Activated CD4-positive, alpha-beta T cell treated with anti-CD3 and anti-CD28 coated beads, Interleukin-2, amount 10 ng/mL, durations not matched to agents 24 days and 14 days (primary cell): ENCODE results near the gene ABCE1. TPM values are rescaled to one million over a fixed set of nuclear protein-coding genes. Genes with fewer than 3 reads are reported as not detected.

ENCODE experiments used
- DNase-seq: peaks from one replicate; pipeline ENCODE4 v3.0.0; 2022
- H3K27ac Mint-ChIP-seq: one replicate; pipeline ENCODE4 v1.8.0; 2022; ENCODE audit warnings: mild to moderate bottlenecking, mixed read lengths
- H3K27me3 Mint-ChIP-seq: one replicate; pipeline ENCODE4 v1.8.0; 2022; ENCODE audit warnings: mixed read lengths
- H3K36me3 Mint-ChIP-seq: one replicate; pipeline ENCODE4 v1.8.0; 2022; ENCODE audit warnings: low read depth, mild to moderate bottlenecking, mixed read lengths
- H3K4me1 Mint-ChIP-seq: one replicate; pipeline ENCODE4 v1.8.0; 2021; ENCODE audit warnings: mixed read lengths
- H3K4me3 Mint-ChIP-seq: one replicate; pipeline ENCODE4 v1.8.0; 2022; ENCODE audit warnings: mild to moderate bottlenecking, moderate library complexity, mixed read lengths
- H3K9me3 Mint-ChIP-seq: one replicate; pipeline ENCODE4 v1.8.0; 2021; ENCODE audit warnings: mixed read lengths
- intact Hi-C: fragments of 100-400 bp; cut with micrococcal nuclease; formaldehyde crosslinking; loops from one replicate; pipeline ENCODE4 v1.15.1; 2023
- total RNA-seq: library from RNA; stranded (reverse); gene quantifications from 2 replicates; pipeline ENCODE4 v1.2.3, GENCODE V29; 2022

Gene ABCE1
- total RNA-seq, 1 donor from 2014 or later: 191 TPM

DNA sequence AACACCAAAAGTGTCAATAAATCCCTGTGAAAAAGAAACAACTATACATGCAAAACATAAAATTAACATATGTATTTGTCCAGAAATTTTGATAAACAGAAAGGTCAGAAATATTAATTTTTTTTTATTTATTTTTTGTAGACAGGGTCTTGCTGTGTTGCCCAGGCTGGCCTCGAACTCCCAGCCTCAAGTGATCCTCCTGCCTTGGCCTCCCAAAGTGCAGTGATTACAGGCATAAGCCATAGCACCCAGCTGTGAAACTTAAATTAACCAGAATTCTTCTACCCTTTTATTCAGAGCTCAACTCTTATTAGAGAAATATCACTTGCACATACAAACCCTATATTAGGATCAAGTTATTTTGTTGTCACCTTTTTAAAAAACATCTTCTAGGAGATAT is 16.4 kb upstream of the ABCE1 start:
- Mint-ChIP-seq H3K4me1 (peaks cover 14% of the 10 kb centered on the region), H3K4me3 (no peak overlapping the region), H3K9me3 (peaks cover 18% of the 10 kb centered on the region), H3K27me3 (no peaks in the 10 kb centered on the region), H3K27ac (no peak overlapping the region), H3K36me3 (peaks cover 49% of the 10 kb centered on the region)
- intact Hi-C loops: no loop called here
- no peak for DNase-seq

DNA sequence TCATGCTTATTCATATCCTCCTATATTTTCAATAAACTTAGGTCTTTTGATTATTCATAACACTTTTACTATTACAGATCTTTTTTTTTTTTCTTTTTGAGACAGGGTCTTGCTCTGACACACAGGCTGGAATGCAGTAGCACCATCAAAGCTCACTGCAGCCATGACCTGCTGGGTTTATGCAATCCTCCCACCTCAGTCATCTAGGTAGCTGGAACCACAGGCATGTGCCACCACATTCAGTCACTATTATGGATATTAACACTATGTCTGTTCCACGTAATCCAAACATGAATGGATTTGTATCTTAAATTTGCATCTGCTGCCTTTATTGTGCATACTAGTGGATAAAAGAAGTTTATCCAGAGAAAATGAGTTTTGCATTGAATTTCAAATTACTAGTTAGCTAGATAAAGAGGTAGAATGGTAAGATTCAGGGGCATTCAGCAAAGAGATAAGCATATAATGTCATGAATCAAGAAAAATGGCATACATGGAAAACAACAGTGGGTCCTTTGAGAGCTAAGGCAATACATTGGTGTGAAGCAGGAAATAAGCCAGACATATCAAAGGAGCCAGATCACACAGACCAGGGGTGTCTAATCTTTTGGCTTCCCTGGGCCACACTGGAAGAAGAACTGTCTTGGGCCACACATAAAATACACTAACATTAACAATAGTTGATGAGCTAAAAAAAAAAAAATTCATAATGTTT is 14.1 kb upstream of the ABCE1 start:
- H3K36me3 Mint-ChIP-seq: peaks cover 44% of the 10 kb centered on the region

DNA sequence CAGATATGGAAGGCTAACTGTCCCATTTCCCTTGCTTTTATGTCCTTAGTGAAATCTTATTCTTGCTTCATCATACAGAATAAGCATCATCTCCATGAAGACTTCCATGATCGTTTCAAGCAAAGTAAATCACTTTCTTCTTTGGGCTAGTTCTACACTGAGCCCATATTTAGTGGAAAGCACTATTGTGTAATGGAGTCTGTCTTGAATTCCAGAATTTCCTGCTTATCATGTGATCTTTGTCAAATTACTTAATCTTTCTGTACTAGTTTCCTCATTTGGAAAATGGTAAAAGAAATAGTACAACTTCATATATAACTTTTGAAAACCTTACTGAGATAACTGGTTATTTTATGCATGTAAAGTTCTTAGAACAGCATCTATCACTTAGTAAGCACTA is 7.7 kb upstream of the ABCE1 start:
- Mint-ChIP-seq H3K9me3 (peaks cover 8% of the 10 kb centered on the region), H3K27me3 (no peaks in the 10 kb centered on the region), H3K36me3 (peaks cover 69% of the 10 kb centered on the region), H3K27ac (no peak overlapping the region), H3K4me3 (no peak overlapping the region), H3K4me1 (peaks cover 17% of the 10 kb centered on the region)
- intact Hi-C loops: no loop called here
- DNase-seq: no peak

More for the DNA sequence above, 14.1 kb upstream of the ABCE1 start:
- Mint-ChIP-seq H3K9me3 (no peaks in the 10 kb centered on the region), H3K4me1 (peaks cover 12% of the 10 kb centered on the region), H3K27ac (peak overlapping the region; percentile 18), H3K27me3 (no peaks in the 10 kb centered on the region), H3K4me3 (no peak overlapping the region)
- no peak for DNase-seq
- intact Hi-C loops: no loop called here

DNA sequence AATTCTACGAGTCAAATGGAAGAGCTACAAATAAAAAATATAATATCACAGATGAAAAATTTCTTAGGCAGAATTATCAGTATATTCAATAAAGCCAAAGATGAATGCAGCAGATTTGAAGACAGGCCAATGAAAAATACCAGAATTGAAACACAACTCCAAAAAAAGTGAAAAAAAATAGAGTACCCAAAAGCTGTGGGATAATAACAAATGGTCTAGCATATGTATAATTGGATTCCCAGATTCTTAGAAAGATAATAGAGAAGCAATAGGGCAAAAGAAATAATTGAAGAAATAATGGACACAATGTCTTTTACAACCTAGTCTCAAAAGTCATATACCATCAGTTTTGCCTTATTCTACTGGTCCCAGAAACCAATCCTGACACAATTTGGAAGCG is 4.5 kb upstream of the ABCE1 start:
- H3K4me3 Mint-ChIP-seq: no peak overlapping the region
- intact Hi-C loops: no loop called here
- no peaks in the 10 kb centered on the region for H3K27me3 Mint-ChIP-seq
- peaks cover 21% of the 10 kb centered on the region for H3K4me1 Mint-ChIP-seq
- no peak for DNase-seq
- peaks cover 8% of the 10 kb centered on the region for H3K9me3 Mint-ChIP-seq
- no peak overlapping the region for H3K27ac Mint-ChIP-seq
- H3K36me3 Mint-ChIP-seq: peaks cover 57% of the 10 kb centered on the region

DNA sequence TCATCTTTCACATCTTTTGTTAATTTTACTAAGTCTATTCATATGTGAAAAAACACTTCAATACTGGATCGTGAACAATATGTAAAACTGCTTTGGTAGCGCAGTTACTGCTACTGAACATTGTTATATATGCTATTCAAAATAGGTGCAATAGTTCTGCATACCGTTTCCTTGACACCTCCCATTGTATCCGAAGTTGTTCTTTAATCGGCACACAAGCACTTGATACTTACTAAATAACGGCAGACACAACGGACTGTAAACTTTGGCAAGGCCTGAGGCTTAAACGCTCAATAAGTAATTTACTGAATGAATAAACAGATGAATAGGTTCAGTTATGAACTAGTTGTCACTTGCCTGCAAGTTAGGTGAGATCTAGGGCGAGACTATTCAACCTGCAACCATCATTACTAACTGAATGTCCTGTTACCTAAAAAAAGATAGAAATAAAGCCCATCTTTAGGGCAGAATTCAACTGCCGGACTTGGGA is 735 bp upstream of the ABCE1 start:
- H3K36me3 Mint-ChIP-seq: peaks cover 43% of the 10 kb centered on the region
- H3K9me3 Mint-ChIP-seq: peaks cover 8% of the 10 kb centered on the region
- H3K4me1 Mint-ChIP-seq: peaks cover 24% of the 10 kb centered on the region

GRCh38 chr4:145098675-145099037 is 545 bp downstream of the ABCE1 start:
- H3K27me3 Mint-ChIP-seq: no peaks in the 10 kb centered on the region
- H3K9me3 Mint-ChIP-seq: peaks cover 8% of the 10 kb centered on the region
- H3K4me1 Mint-ChIP-seq: peaks cover 23% of the 10 kb centered on the region
- H3K36me3 Mint-ChIP-seq: peaks cover 33% of the 10 kb centered on the region
- H3K4me3 Mint-ChIP-seq: peak overlapping the region; percentile 96
- intact Hi-C loops: loop anchor here (1.0 to 5.0 kb wide), 7 partner anchors 28 to 1585 kb away; partner anchors contain the start of genes MMAA, OTUD4, SMAD1 and SMARCA5
- H3K27ac Mint-ChIP-seq: peak overlapping the region; percentile 99
- DNase-seq: peak; percentile 84

More for the DNA sequence above, 735 bp upstream of the ABCE1 start:
- intact Hi-C loops: loop anchor here (2.0 to 5.0 kb wide), 3 partner anchors 79 to 840 kb away; partner anchors contain the start of genes SMAD1 and ZNF827
- no peak for DNase-seq
- H3K27me3 Mint-ChIP-seq: no peaks in the 10 kb centered on the region
- H3K27ac Mint-ChIP-seq: peak overlapping the region; percentile 99
- peak overlapping the region; percentile 96 for H3K4me3 Mint-ChIP-seq

- Mint-ChIP-seq H3K27me3 (no peaks in the 10 kb centered on the region), H3K4me1 (peaks cover 26% of the 10 kb centered on the region), H3K4me3 (peak overlapping the region; percentile 96), H3K9me3 (peaks cover 2% of the 10 kb centered on the region), H3K36me3 (peaks cover 27% of the 10 kb centered on the region), H3K27ac (peak overlapping the region; percentile 67)
- DNase-seq: no peak
- intact Hi-C loops: loop anchor here (2.0 to 5.0 kb wide), 3 partner anchors 383 to 838 kb away; partner anchors contain the start of genes MMAA, SMAD1 and ZNF827
These were observed 1.5 kb downstream of the ABCE1 start for GRCh38 chr4:145099653-145100052.

DNA sequence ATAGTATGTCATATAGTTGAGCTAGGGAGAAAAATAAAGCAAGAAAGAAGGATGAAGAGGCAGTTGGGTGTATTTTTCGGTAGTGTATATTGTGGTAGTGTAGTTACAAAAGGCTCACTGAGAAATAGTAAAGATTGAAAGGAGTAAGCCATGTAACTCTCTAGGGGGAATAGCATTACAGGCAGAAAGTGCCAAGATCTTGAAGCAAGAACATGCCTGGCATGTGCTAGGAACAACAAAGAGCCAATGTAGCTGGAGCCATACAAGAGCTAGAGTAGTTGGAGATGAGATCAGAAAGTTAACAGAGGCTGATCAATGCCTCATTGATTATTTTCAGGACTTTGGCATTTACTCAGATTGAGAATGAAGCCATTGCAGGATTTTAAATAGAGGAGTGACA is 3.0 kb downstream of the ABCE1 start:
- H3K4me3 Mint-ChIP-seq: no peak overlapping the region
- H3K27ac Mint-ChIP-seq: no peak overlapping the region
- H3K4me1 Mint-ChIP-seq: peaks cover 20% of the 10 kb centered on the region
- DNase-seq: no peak
- H3K36me3 Mint-ChIP-seq: peaks cover 25% of the 10 kb centered on the region
- H3K27me3 Mint-ChIP-seq: no peaks in the 10 kb centered on the region
- no peaks in the 10 kb centered on the region for H3K9me3 Mint-ChIP-seq
- intact Hi-C loops: no loop called here

DNA sequence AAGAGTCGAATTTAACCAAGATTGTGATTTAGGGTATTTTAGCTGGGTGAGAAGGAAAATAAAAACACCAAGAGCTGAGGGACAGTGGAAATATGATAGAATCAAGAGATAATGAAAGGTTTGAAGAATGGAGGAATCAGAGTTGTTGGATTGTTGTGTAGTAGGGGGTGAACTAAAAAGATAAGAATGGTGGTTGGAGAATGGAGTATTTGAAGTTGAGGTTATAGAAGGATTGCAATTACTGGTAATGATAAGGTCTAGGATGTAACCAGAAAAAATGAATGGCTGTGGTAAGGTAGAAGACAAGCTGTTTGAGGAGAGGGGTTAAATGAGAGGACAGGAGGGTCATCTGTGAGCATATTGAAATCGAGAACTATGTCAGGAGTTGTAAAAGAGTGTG is 4.5 kb downstream of the ABCE1 start:
- Mint-ChIP-seq H3K4me3 (no peak overlapping the region), H3K36me3 (peaks cover 35% of the 10 kb centered on the region), H3K27me3 (no peaks in the 10 kb centered on the region), H3K9me3 (no peaks in the 10 kb centered on the region), H3K27ac (no peak overlapping the region), H3K4me1 (peaks cover 20% of the 10 kb centered on the region)
- no peak for DNase-seq
- intact Hi-C loops: loop anchor here (2.0 kb wide), 1 partner anchor 14 kb away; no protein-coding TSS in a partner anchor

GRCh38 chr4:145103496-145103895 is 5.4 kb downstream of the ABCE1 start:
- Mint-ChIP-seq H3K27ac (no peak overlapping the region), H3K27me3 (no peaks in the 10 kb centered on the region), H3K36me3 (peaks cover 35% of the 10 kb centered on the region), H3K4me3 (peak overlapping the region; percentile 13), H3K4me1 (peaks cover 15% of the 10 kb centered on the region), H3K9me3 (no peaks in the 10 kb centered on the region)
- DNase-seq: no peak
- intact Hi-C loops: loop anchor here (2.0 kb wide), 1 partner anchor 13 kb away; no protein-coding TSS in a partner anchor

DNA sequence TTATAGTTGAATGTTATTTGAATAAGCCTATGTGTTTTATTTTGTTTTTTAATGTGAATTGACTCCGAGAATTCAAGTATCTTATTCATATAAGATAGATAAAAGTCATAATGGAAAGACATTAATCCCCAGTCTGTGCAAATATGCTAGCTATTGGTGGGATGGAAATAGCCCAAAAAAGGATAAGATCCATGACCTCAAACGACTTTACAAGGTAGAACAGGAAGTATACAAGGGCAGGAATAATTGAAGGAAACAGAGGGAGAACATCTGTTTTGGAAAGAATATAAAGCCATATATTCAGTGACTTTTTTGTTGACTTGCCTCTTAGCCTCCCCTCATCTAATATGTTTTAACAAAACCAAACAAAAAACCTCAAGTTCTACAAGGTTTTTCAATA is 9.0 kb downstream of the ABCE1 start:
- H3K4me3 Mint-ChIP-seq: no peak overlapping the region
- DNase-seq: no peak
- peaks cover 8% of the 10 kb centered on the region for H3K4me1 Mint-ChIP-seq
- no peaks in the 10 kb centered on the region for H3K9me3 Mint-ChIP-seq
- no peak overlapping the region for H3K27ac Mint-ChIP-seq
- H3K27me3 Mint-ChIP-seq: no peaks in the 10 kb centered on the region
- intact Hi-C loops: no loop called here
- peaks cover 52% of the 10 kb centered on the region for H3K36me3 Mint-ChIP-seq

DNA sequence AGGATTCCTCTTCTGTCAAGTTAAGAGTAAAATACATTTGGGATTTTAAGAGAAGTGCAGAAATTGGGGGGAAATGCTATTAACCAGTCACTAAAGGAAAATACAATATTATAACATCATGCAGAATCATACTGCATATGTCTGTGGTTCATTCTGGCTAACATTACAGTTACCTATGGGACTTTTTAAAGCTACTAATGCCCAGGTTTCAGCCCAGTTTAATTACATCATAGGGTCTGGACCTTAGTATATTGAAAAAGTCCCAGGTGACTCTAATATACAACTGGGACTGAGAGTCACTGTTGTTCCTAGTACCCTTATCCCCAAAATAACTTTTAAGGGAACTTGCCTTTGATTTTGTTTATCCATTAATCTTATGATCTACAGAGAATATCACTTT is 10.0 kb downstream of the ABCE1 start:
- H3K27ac Mint-ChIP-seq: no peak overlapping the region
- no peak overlapping the region for H3K4me3 Mint-ChIP-seq
- peaks cover 10% of the 10 kb centered on the region for H3K4me1 Mint-ChIP-seq
- H3K36me3 Mint-ChIP-seq: peaks cover 62% of the 10 kb centered on the region
- no peaks in the 10 kb centered on the region for H3K9me3 Mint-ChIP-seq
- no peaks in the 10 kb centered on the region for H3K27me3 Mint-ChIP-seq
- no peak for DNase-seq
- intact Hi-C loops: no loop called here

DNA sequence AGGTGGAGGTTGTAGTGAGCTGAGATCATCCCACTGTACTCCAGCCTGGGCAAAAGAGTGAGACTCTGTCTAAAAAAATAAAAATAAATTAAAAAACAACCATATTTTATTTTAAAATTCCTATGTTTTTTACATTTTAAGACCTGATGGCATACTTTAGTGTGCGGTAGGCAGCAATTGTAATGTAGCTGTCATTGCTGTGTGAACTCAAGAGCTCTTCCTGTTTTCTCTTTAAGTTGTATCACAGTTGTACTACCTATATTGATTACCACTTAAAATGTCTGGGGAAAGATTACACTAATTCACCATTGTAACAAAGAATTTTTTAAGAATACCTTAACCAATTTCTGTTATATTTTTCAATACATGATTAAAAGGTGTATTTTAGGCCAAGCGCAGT is 27.3 kb downstream of the ABCE1 start:
- peak overlapping the region; percentile 46 for H3K4me3 Mint-ChIP-seq
- H3K36me3 Mint-ChIP-seq: peaks cover 71% of the 10 kb centered on the region
- intact Hi-C loops: no loop called here
- H3K9me3 Mint-ChIP-seq: no peaks in the 10 kb centered on the region
- peak overlapping the region; percentile 79 for H3K27ac Mint-ChIP-seq
- no peaks in the 10 kb centered on the region for H3K27me3 Mint-ChIP-seq
- no peak for DNase-seq
- peaks cover 35% of the 10 kb centered on the region for H3K4me1 Mint-ChIP-seq

DNA sequence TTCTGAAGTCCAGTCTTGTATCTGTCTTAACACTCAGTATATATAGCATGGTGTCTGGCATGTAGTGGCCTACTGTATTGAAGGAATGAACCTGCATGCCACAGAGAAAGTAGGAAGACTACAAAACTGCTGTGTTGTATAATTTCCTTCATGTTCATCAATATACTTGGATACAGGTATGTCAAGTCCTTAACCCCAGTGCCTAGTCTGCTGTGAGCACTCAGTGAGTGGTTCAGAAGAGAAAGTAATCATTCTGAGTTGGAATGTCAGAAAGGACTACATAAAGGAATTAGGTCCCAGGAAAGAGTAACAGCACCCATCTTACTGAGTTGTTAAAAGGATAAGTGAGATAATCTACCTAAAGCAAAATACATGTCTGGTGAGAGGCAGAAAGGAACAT is 32.0 kb downstream of the ABCE1 start:
- Mint-ChIP-seq H3K36me3 (peaks cover 74% of the 10 kb centered on the region), H3K9me3 (no peaks in the 10 kb centered on the region), H3K4me3 (peak overlapping the region; percentile 43), H3K27ac (peak overlapping the region; percentile 83), H3K4me1 (peaks cover 67% of the 10 kb centered on the region), H3K27me3 (no peaks in the 10 kb centered on the region)
- no peak for DNase-seq
- intact Hi-C loops: loop anchor here (2.0 kb wide), 1 partner anchor 49 kb away; no protein-coding TSS in a partner anchor
